Naive thymus-derived CD4-positive, alpha-beta T cell (primary cell): ENCODE results near the gene CHST2. TPM values are rescaled to one million over a fixed set of nuclear protein-coding genes. Genes with fewer than 3 reads are reported as not detected.
A peak's percentile ranks its signal among the peaks of the same experiment; 100 is the strongest.

Experiments used
- ATAC-seq: fragments of 150-1000 bp; cut with Tn5 transposase; 2 replicates; pipeline ENCODE4 v1.10.0; 2021; ENCODE audit warnings: mild to moderate bottlenecking, moderate library complexity
- CTCF ChIA-PET: fragments of 350-600 bp; sonication (Branson Sonifier 250); formaldehyde crosslinking; loops from one replicate; lab custom pipeline; 2021; ENCODE audit warnings: antibody characterized with exemption; lab: Charles Lee
- POLR2A ChIA-PET: fragments of 350-600 bp; sonication (Branson Sonifier 250); formaldehyde crosslinking; loops from one replicate; lab custom pipeline; 2021; ENCODE audit warnings: antibody characterized with exemption, inconsistent platforms; lab: Charles Lee
- DNase-seq, 9 donors: peaks; one replicate each; pipeline versions ENCODE4 v3.0.0 to v3.0.0-alpha.2; 2020 to 2022; ENCODE audit warnings: mixed read lengths in 1 of 9
- H3K27ac ChIP-seq: one replicate; pipeline ENCODE4 v1.7.0; 2013; ENCODE audit warnings: mild to moderate bottlenecking, low read depth, low read length, moderate library complexity
- H3K27me3 ChIP-seq, 2 donors: one replicate each; pipeline ENCODE4 v1.7.0; 2013; ENCODE audit warnings: low read length in 2 of 2, mild to moderate bottlenecking in 2 of 2, moderate library complexity in 2 of 2; ENCODE audit not compliant: control insufficient read depth in 2 of 2, insufficient read depth in 2 of 2
- H3K36me3 ChIP-seq, 3 experiments: 1 replicate in 2 of 3; 2 replicates in 1 of 3; pipeline ENCODE4 v1.7.0; 2013; ENCODE audit warnings: low read length in 3 of 3, mild to moderate bottlenecking in 3 of 3, moderate library complexity in 1 of 3; ENCODE audit not compliant: insufficient read depth in 3 of 3, control insufficient read depth in 2 of 3
- H3K4me1 ChIP-seq, 2 donors: one replicate each; pipeline ENCODE4 v1.7.0; 2013; ENCODE audit warnings: low read length in 2 of 2, mild to moderate bottlenecking in 2 of 2, moderate library complexity in 1 of 2; ENCODE audit not compliant: control insufficient read depth in 2 of 2, insufficient read depth in 2 of 2
- H3K4me3 ChIP-seq: 2 replicates; pipeline ENCODE4 v1.7.0; 2013; ENCODE audit warnings: mild to moderate bottlenecking, low read length
- H3K9me3 ChIP-seq, 3 experiments: 1 replicate in 2 of 3; 2 replicates in 1 of 3; pipeline ENCODE4 v1.7.0; 2013; ENCODE audit warnings: low read length in 3 of 3; ENCODE audit not compliant: control insufficient read depth in 2 of 3
- H3K27ac Mint-ChIP-seq, 9 donors: one replicate each; pipeline ENCODE4 v1.8.0; 2020 to 2022; ENCODE audit warnings: mixed read lengths in 9 of 9, mild to moderate bottlenecking in 8 of 9, moderate library complexity in 5 of 9, inconsistent platforms in 2 of 9
- H3K27me3 Mint-ChIP-seq, 5 donors: one replicate each; pipeline ENCODE4 v1.8.0; 2021 to 2022; ENCODE audit warnings: mixed read lengths in 5 of 5, mild to moderate bottlenecking in 1 of 5
- H3K36me3 Mint-ChIP-seq, 5 donors: one replicate each; pipeline ENCODE4 v1.8.0; 2020 to 2022; ENCODE audit warnings: mixed read lengths in 5 of 5, mild to moderate bottlenecking in 3 of 5, inconsistent platforms in 1 of 5
- H3K4me1 Mint-ChIP-seq, 7 donors: one replicate each; pipeline ENCODE4 v1.8.0; 2020 to 2022; ENCODE audit warnings: mixed read lengths in 7 of 7, mild to moderate bottlenecking in 3 of 7, inconsistent platforms in 1 of 7
- H3K4me3 Mint-ChIP-seq, 10 donors: one replicate each; pipeline ENCODE4 v1.8.0; 2020 to 2022; ENCODE audit warnings: mild to moderate bottlenecking in 10 of 10, mixed read lengths in 10 of 10, moderate library complexity in 6 of 10, inconsistent platforms in 2 of 10
- H3K9me3 Mint-ChIP-seq, 11 donors: one replicate each; pipeline ENCODE4 v1.8.0; 2020 to 2022; ENCODE audit warnings: mixed read lengths in 11 of 11, mild to moderate bottlenecking in 4 of 11, inconsistent platforms in 1 of 11, moderate library complexity in 1 of 11
- intact Hi-C, 2 donors: fragments of 100-400 bp; cut with micrococcal nuclease; formaldehyde crosslinking; loops; one replicate each; pipeline ENCODE4 v1.15.1; 2023
- polyA plus RNA-seq, 2 donors: library from polyadenylated mRNA; unstranded; fragments of 300-500 nt; fragmentation: Illumina TruSeq; gene quantifications; one replicate each; pipeline ENCODE4 v1.2.3, GENCODE V29; 2021
- total RNA-seq, 6 experiments: library from RNA in 5 of 6; stranded (reverse) in 5 of 6; gene quantifications; 1 replicate in 5 of 6; 2 replicates in 1 of 6; pipeline ENCODE4 v1.2.3 and lab custom pipeline; 2021 to 2026

The CHST2 gene
- total and polyA plus RNA-seq, 7 experiments from 2014 or later, result 3.4 to 12.3 (median 5.6) TPM

- intact Hi-C loops, result loop anchor here in 1 of 2 donors (2.0 to 5.0 kb wide), 2 partner anchors 19 to 800 kb away; partner anchors contain the start of gene DIPK2A
- Histone ChIP-seq H3K9me3 (no peaks in the 10 kb centered on the region), H3K4me1 (peaks cover 17 to 59% of the 10 kb centered on the region in 2 donors), H3K4me3 (no peak overlapping the region), H3K27me3 (no peaks in the 10 kb centered on the region), H3K27ac (peak overlapping the region; percentile 50), H3K36me3 (no peaks in the 10 kb centered on the region)
- Mint-ChIP-seq H3K9me3 (peaks cover 2 to 17% (median 10%) of the 10 kb centered on the region in 11 donors), H3K4me1 (peaks cover 56 to 84% (median 80%) of the 10 kb centered on the region in 7 donors), H3K4me3 (peak overlapping the region in 9 of 10 donors; percentile 53 to 85 (median 70)), H3K36me3 (peaks cover 3 to 17% (median 6%) of the 10 kb centered on the region in 5 donors), H3K27me3 (no peaks in the 10 kb centered on the region), H3K27ac (peak overlapping the region; percentile 26 to 95 (median 87))
- ATAC-seq (no peak), DNase-seq (no peak)
- ChIA-PET POLR2A (interaction anchor here (0.6 to 2.2 kb wide), 4 partner anchors 8 to 799 kb away, joined by 3 to 9 read pairs (median 4); partner anchors contain the start of gene DIPK2A), CTCF (no interaction called here)
Measured at GRCh38 chr3:143172062-143172794, 52.7 kb downstream of the CHST2 start.

- Histone ChIP-seq H3K4me3 (no peak overlapping the region), H3K36me3 (no peaks in the 10 kb centered on the region), H3K27ac (peak overlapping the region; percentile 50), H3K9me3 (no peaks in the 10 kb centered on the region), H3K4me1 (peaks cover 17 to 59% of the 10 kb centered on the region in 2 donors), H3K27me3 (no peaks in the 10 kb centered on the region)
- CTCF ChIA-PET, result no interaction called here
- Mint-ChIP-seq H3K9me3 (peaks cover 2 to 17% (median 10%) of the 10 kb centered on the region in 11 donors), H3K4me1 (peaks cover 53 to 82% (median 78%) of the 10 kb centered on the region in 7 donors), H3K27ac (peak overlapping the region; percentile 26 to 95 (median 87)), H3K27me3 (no peaks in the 10 kb centered on the region), H3K4me3 (peak overlapping the region; percentile 2 to 85 (median 68)), H3K36me3 (peaks cover 3 to 17% (median 6%) of the 10 kb centered on the region in 5 donors)
- intact Hi-C loops, result loop anchor here in 1 of 2 donors (2.0 to 5.0 kb wide), 2 partner anchors 18 to 800 kb away; partner anchors contain the start of gene DIPK2A
- ATAC-seq, result no peak
- DNase-seq, result no peak
- POLR2A ChIA-PET, result interaction anchor here (0.6 to 1.1 kb wide), 2 partner anchors 9 to 25 kb away, joined by 3 to 4 read pairs; no protein-coding TSS in a partner anchor
Measured at GRCh38 chr3:143172795-143173145, 53.2 kb downstream of the CHST2 start.

DNA sequence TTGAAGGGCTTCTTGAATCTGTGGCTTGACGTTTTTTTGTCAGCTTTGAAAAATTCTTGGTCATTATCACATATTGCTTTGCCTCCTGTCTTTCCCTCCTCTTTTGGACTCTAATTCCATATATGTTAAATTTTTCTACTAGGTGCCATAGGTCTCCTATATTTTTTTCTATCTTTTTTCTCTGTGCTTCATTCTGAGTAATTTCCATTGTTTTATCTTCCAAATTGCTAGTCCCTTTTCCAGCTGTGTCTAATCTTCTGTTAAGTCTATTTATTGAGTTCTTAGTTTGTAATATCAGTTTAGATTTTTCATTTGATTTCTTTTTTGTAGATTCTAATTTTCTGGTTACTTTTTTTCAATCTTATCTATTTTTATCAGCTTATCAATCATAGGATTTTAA lies 53.7 kb downstream of the CHST2 start:
- no peaks in the 10 kb centered on the region for H3K36me3 ChIP-seq
- no peak overlapping the region for H3K4me3 ChIP-seq
- no peaks in the 10 kb centered on the region for H3K27me3 ChIP-seq
- peaks cover 50 to 79% (median 73%) of the 10 kb centered on the region in 7 donors for H3K4me1 Mint-ChIP-seq
- ATAC-seq (no peak), DNase-seq (no peak)
- H3K9me3 Mint-ChIP-seq, result peaks cover 2 to 17% (median 10%) of the 10 kb centered on the region in 11 donors
- peak overlapping the region in 8 of 9 donors; percentile 85 to 95 (median 90) for H3K27ac Mint-ChIP-seq
- H3K4me1 ChIP-seq, result peaks cover 17 to 59% of the 10 kb centered on the region in 2 donors
- H3K4me3 Mint-ChIP-seq, result peak overlapping the region in 8 of 10 donors; percentile 2 to 85 (median 68)
- CTCF ChIA-PET, result no interaction called here
- POLR2A ChIA-PET, result interaction anchor here (0.6 to 0.7 kb wide), 2 partner anchors 26 to 167 kb away, joined by 3 read pairs; no protein-coding TSS in a partner anchor
- peaks cover 3 to 17% (median 6%) of the 10 kb centered on the region in 5 donors for H3K36me3 Mint-ChIP-seq
- H3K9me3 ChIP-seq, result no peaks in the 10 kb centered on the region
- peak overlapping the region; percentile 50 for H3K27ac ChIP-seq
- intact Hi-C loops, result loop anchor here in 1 of 2 donors (2.0 to 5.0 kb wide), 2 partner anchors 18 to 799 kb away; partner anchors contain the start of gene DIPK2A
- H3K27me3 Mint-ChIP-seq, result no peaks in the 10 kb centered on the region

Other genes with a start within 250 kb of the CHST2 start
- gene PCOLCE2, start 230.7 kb upstream of the CHST2 start, total RNA-seq, result not detected
- not detected for gene PCOLCE2, start 230.7 kb upstream of the CHST2 start, polyA plus RNA-seq
- not detected for gene PAQR9, start 156.1 kb upstream of the CHST2 start, total RNA-seq
- gene PAQR9, start 156.1 kb upstream of the CHST2 start, polyA plus RNA-seq, result not detected
- gene U2SURP, start 118.2 kb upstream of the CHST2 start, total RNA-seq, result 100 to 1,000 TPM; 132 to 172 (median 158) TPM
- 100 to 1,000 TPM in 1 of 2 donors, 10 to 100 TPM in 1; 99.9 to 142 TPM for gene U2SURP, start 118.2 kb upstream of the CHST2 start, polyA plus RNA-seq